Astrocyte of the cerebellum (primary cell): ENCODE measurements around the gene SLC30A2.

Experiments used
- DNase-seq: peaks from one replicate; pipeline ENCODE4 v3.0.0-alpha.2; 2011; ENCODE audit warnings: low read depth
- H3K4me3 ChIP-seq: 2 replicates; pipeline ENCODE4 v1.5.1; 2011; ENCODE audit warnings: mild to moderate bottlenecking, low read depth, low read length, moderate library complexity
- in situ Hi-C: cut with HindIII; loops from 2 replicates; pipeline ENCODE4 v1.10.0; 2017; ENCODE audit warnings: low sequenced_read_pairs
- TF ChIP-seq, protein P1 (sequence below): IDR thresholded peaks from 2 replicates; pipeline ENCODE4 v1.5.1; 2012; ENCODE audit warnings: low read length, low read depth, moderate library complexity, mild to moderate bottlenecking; ENCODE audit errors: missing control alignments

The SLC30A2 gene

DNA sequence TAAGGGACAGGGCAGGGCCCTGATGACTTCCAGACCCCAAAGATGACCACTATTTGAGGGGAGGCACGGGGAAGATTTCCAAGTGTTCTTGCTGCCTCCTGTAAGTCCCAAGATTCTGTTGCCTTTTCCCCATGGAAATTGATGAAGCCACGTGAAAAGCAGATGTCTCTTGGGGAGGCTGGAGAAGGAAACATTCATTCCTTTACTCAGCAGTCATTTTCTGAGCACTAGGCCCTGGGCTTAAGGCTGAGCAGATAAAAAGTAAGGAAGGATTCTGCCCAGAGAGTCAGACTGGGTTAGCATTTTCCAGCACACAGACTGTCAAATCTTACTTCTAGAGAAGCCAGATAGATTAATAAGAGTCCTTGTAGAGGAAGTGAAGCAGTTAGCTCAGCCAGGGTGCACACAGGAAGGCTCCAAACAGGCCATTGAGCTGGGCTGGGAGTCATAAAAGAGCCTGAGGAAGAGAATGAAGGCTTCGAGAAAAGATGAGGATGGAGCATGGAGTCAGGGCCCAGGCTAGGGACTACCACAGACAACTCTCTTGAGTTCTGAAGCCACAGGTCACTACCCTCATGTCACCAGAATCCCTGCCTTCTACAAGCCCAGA is 14.2 kb downstream of the SLC30A2 start:
- DNase-seq, result no peak
- no peak overlapping the region for H3K4me3 ChIP-seq
- in situ Hi-C loops, result no loop called here
- TF ChIP-seq, protein P1, sequence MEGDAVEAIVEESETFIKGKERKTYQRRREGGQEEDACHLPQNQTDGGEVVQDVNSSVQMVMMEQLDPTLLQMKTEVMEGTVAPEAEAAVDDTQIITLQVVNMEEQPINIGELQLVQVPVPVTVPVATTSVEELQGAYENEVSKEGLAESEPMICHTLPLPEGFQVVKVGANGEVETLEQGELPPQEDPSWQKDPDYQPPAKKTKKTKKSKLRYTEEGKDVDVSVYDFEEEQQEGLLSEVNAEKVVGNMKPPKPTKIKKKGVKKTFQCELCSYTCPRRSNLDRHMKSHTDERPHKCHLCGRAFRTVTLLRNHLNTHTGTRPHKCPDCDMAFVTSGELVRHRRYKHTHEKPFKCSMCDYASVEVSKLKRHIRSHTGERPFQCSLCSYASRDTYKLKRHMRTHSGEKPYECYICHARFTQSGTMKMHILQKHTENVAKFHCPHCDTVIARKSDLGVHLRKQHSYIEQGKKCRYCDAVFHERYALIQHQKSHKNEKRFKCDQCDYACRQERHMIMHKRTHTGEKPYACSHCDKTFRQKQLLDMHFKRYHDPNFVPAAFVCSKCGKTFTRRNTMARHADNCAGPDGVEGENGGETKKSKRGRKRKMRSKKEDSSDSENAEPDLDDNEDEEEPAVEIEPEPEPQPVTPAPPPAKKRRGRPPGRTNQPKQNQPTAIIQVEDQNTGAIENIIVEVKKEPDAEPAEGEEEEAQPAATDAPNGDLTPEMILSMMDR, result no peak

DNA sequence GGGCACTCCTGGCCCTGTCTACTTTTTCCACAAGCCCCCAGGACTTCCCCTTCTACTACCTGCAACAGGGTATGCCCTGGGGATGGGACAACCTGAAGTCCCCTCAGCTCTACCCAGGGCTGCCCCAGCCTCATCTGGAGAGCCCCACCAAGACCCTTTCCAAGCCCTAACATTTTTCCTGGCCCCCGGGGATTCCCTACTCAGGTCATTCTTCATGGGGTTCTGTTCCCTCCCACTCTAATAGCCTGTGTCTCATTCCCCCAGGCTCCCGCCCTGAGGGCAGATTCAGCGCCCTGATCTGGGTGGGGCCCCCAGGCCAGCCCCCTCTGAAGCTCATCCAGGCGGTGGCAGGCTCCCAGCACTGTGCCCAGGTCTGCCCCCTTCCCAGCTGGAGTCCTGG is 14.7 kb downstream of the SLC30A2 start:
- in situ Hi-C loops, result no loop called here
- TF ChIP-seq, protein P1, result no peak
- DNase-seq, result no peak

DNA sequence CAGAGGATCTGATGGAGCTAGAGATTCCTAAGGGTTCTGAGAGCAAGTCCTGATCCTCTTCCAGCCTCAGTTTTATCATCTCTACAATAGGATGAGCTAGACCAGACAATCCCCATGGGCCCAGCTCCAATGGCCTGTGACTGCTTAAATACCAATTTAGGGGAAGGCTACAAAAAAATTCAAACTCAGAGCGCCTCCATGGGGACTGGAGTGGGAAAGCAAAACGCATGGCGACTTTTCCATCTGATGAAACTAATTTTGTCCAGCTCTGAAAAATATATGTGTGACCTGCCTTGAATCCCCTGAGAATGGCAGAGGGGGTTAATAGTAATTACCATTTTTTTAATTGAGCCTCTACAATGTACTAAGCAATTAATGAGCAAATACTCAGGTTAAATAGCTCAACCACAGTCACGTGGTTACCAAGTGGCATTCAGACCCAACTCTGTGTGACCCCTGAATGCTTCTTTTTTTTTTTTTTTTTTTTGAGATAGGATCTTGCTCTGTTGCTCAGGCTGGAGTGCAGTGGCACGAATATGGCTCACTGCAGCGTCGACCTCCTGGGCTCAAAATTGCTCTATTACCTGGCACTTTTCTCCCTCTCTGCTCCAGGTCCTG is 15.9 kb downstream of the SLC30A2 start:
- DNase-seq, result no peak
- in situ Hi-C loops, result no loop called here
- TF ChIP-seq, protein P1, result no peak
- H3K4me3 ChIP-seq, result no peak overlapping the region

More for the DNA sequence above, 14.7 kb downstream of the SLC30A2 start:
- H3K4me3 ChIP-seq, result no peak overlapping the region

DNA sequence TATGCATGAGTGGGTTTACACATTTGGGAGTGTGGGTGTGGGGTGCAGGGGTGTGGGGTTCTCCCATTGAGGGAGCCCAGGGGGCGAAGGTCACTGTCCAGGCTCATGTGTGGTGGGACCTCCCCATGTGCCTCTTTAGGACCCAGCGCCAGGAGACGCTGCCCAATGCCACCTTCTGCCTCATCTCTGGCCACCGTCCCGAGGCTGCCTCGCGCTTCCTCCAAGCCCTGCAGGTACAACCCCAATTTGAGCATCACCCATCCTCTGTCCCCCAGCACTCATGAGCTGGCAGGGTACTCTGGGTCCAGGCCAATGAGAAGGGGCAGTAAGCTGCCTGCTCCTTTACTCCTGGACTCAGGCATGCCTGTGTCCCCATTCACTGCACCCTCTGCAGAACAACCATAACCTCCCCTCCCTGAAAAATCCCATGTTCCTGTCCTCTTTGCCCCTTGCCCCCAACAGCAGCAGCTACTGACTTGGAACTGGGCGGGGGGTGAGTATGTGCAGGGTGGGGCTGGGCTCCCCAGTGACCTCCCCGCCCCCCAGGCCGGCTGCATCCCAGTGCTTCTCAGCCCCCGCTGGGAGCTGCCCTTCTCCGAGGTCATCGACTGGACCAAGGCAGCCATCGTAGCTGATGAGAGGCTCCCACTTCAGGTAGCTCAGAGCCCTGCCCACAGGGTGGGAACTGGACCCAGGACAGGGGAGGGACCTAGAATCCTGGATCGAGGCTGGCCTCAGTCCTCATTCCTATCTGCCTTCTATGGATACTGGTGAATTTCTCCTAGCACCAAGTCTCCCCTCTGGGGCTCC is 16.7 kb downstream of the SLC30A2 start:
- in situ Hi-C loops, result no loop called here
- TF ChIP-seq, protein P1, result no peak

GRCh38 chr1:26028490-26028980 is 17.4 kb downstream of the SLC30A2 start:
- no peak overlapping the region for H3K4me3 ChIP-seq
- TF ChIP-seq, protein P1, result no peak
- DNase-seq, result no peak
- in situ Hi-C loops, result no loop called here

More for the DNA sequence above, 16.7 kb downstream of the SLC30A2 start:
- no peak overlapping the region for H3K4me3 ChIP-seq
- no peak for DNase-seq

- TF ChIP-seq, protein P1, result no peak
- in situ Hi-C loops, result no loop called here
- no peak overlapping the region for H3K4me3 ChIP-seq
- no peak for DNase-seq
Observed at GRCh38 chr1:26027716-26028489, 18.0 kb downstream of the SLC30A2 start.
